Endothelial cell (in vitro differentiated cells): ENCODE results near the gene WDR7. TPM values are rescaled to one million over a fixed set of nuclear protein-coding genes. Genes with fewer than 3 reads are reported as not detected.
A peak's percentile ranks its signal among the peaks of the same experiment; 100 is the strongest.

Experiments
- DNase-seq: peaks from one replicate; pipeline ENCODE4 v3.0.0; 2021; ENCODE audit warnings: low spot score
- H3K27ac Mint-ChIP-seq: one replicate; pipeline ENCODE4 v1.8.0; 2021; ENCODE audit warnings: mixed read lengths, inconsistent platforms; ENCODE audit not compliant: unreplicated experiment
- H3K27me3 Mint-ChIP-seq: one replicate; pipeline ENCODE4 v1.8.0; 2021; ENCODE audit warnings: mild to moderate bottlenecking, moderate library complexity, mixed read lengths, inconsistent platforms; ENCODE audit not compliant: unreplicated experiment
- H3K36me3 Mint-ChIP-seq: one replicate; pipeline ENCODE4 v1.8.0; 2021; ENCODE audit warnings: mild to moderate bottlenecking, low read depth, mixed read lengths, inconsistent platforms; ENCODE audit not compliant: unreplicated experiment
- H3K4me1 Mint-ChIP-seq: one replicate; pipeline ENCODE4 v1.8.0; 2021; ENCODE audit warnings: mild to moderate bottlenecking, mixed read lengths, inconsistent platforms; ENCODE audit not compliant: unreplicated experiment
- H3K4me3 Mint-ChIP-seq: one replicate; pipeline ENCODE4 v1.8.0; 2021; ENCODE audit warnings: mild to moderate bottlenecking, mixed read lengths, inconsistent platforms; ENCODE audit not compliant: unreplicated experiment
- H3K9me3 Mint-ChIP-seq: one replicate; pipeline ENCODE4 v1.8.0; 2021; ENCODE audit warnings: mixed read lengths, inconsistent platforms; ENCODE audit not compliant: unreplicated experiment
- total RNA-seq: library from RNA; stranded (reverse); fragmentation: NEBNext Ultra II Directional; extraction: Animal tissue kit (Norgen Biotek cat#: 25700); gene quantifications from one replicate; pipeline ENCODE4 v1.2.1, GENCODE V29; 2021; ENCODE audit not compliant: unreplicated experiment
- TF ChIP-seq, protein P1 (sequence below): fragments of 200-600 bp; sonication (generic); IDR thresholded peaks from one replicate; pipeline ENCODE4 v1.5.0; 2021; ENCODE audit warnings: antibody characterized with exemption; ENCODE audit not compliant: unreplicated experiment

Gene WDR7
- total RNA-seq, 1 donor from 2014 or later: 42.0 TPM

DNA sequence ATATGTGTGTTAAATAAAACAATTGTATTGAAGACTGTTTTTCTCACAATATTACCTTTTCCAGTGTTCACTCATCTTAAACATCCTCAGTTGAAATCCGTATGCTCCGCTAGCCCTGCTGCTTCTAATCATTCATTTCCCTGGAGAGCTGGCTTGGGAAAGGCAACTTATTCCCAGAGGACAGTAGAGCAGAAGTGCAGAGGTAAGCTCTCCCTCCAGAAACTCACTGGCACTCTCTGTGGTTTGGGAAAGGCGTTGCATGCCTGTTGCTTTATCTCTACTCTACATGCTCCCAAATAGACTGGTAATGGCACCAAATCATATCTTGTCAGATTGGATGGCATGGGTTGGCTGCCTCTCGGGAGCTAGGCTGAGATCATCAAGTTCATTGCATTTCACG, 378.6 kb downstream of the WDR7 start:
- TF ChIP-seq, protein P1, sequence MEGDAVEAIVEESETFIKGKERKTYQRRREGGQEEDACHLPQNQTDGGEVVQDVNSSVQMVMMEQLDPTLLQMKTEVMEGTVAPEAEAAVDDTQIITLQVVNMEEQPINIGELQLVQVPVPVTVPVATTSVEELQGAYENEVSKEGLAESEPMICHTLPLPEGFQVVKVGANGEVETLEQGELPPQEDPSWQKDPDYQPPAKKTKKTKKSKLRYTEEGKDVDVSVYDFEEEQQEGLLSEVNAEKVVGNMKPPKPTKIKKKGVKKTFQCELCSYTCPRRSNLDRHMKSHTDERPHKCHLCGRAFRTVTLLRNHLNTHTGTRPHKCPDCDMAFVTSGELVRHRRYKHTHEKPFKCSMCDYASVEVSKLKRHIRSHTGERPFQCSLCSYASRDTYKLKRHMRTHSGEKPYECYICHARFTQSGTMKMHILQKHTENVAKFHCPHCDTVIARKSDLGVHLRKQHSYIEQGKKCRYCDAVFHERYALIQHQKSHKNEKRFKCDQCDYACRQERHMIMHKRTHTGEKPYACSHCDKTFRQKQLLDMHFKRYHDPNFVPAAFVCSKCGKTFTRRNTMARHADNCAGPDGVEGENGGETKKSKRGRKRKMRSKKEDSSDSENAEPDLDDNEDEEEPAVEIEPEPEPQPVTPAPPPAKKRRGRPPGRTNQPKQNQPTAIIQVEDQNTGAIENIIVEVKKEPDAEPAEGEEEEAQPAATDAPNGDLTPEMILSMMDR: peak; percentile 11
- Mint-ChIP-seq H3K4me1 (peaks cover 4% of the 10 kb centered on the region), H3K9me3 (no peaks in the 10 kb centered on the region), H3K27ac (no peak overlapping the region), H3K36me3 (peaks cover 7% of the 10 kb centered on the region), H3K27me3 (peaks cover 4% of the 10 kb centered on the region), H3K4me3 (no peak overlapping the region)
- no peak for DNase-seq

DNA sequence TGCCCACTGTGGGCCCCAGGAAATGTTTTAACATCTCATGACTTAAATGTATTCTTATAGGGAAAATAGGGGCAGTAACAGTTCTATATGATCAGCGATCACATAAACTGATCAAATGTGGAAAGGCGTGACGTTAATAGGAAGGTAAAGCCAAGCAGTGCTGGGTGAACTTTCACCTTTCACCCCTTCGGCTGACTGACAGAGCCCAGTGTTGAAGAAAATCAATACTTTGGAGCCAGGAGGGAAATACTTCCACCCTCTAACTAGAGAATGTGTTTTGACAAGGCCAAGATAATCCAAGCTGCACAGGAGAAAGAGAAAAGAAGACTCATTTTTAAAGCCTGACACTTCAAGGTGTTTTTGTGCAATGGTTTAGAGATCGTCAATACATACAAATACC, 379.3 kb downstream of the WDR7 start:
- peaks cover 4% of the 10 kb centered on the region for H3K27me3 Mint-ChIP-seq
- peaks cover 10% of the 10 kb centered on the region for H3K36me3 Mint-ChIP-seq
- peaks cover 4% of the 10 kb centered on the region for H3K4me1 Mint-ChIP-seq
- H3K27ac Mint-ChIP-seq: no peak overlapping the region
- TF ChIP-seq, protein P1: no peak
- H3K9me3 Mint-ChIP-seq: no peaks in the 10 kb centered on the region
- H3K4me3 Mint-ChIP-seq: no peak overlapping the region
- no peak for DNase-seq

DNA sequence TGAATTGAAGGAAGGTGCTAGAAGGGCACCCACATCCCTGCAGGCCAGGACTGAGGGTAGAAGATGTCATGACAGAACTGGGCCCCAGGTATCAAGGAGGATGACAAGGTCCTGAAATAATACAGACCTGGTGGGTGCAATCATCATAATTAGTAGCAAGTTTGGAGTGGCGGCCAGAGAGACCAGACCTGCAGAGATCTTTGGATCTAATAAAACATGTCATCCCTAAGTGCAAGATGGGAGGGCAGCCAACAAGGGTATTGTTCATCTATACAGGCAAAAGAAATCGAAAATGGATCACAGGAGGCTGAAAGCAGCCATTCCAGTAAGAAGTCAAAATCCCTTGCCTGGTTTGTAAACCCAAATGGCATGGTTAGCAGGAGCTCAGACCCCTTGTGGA, 384.4 kb downstream of the WDR7 start:
- Mint-ChIP-seq H3K27me3 (peaks cover 7% of the 10 kb centered on the region), H3K4me1 (peaks cover 19% of the 10 kb centered on the region), H3K4me3 (no peak overlapping the region), H3K9me3 (no peaks in the 10 kb centered on the region), H3K36me3 (peaks cover 4% of the 10 kb centered on the region), H3K27ac (no peak overlapping the region)
- no peak for DNase-seq
- TF ChIP-seq, protein P1: no peak

DNA sequence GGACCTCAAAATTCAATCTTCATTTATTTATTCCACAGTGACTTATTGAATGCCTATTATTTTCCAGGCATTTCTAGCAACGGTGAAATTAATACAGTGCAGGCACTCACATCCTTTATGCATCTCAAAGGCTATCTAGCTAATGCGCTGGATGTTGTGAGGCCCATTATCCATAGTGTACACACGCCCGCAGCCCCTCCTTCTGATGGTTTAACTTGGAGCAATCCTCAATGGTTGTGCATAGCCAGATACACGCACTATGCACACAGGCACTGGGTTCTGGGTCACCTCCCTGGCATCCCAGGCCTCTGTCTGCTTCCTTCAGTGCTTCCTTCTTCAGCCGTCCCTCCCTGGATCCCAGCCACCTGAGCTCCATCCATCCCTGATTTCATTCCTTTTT, 387.2 kb downstream of the WDR7 start:
- H3K36me3 Mint-ChIP-seq: peaks cover 4% of the 10 kb centered on the region
- H3K9me3 Mint-ChIP-seq: no peaks in the 10 kb centered on the region
- no peak for DNase-seq
- H3K4me1 Mint-ChIP-seq: peaks cover 15% of the 10 kb centered on the region
- H3K27ac Mint-ChIP-seq: no peak overlapping the region
- TF ChIP-seq, protein P1: no peak
- peaks cover 9% of the 10 kb centered on the region for H3K27me3 Mint-ChIP-seq
- H3K4me3 Mint-ChIP-seq: no peak overlapping the region

DNA sequence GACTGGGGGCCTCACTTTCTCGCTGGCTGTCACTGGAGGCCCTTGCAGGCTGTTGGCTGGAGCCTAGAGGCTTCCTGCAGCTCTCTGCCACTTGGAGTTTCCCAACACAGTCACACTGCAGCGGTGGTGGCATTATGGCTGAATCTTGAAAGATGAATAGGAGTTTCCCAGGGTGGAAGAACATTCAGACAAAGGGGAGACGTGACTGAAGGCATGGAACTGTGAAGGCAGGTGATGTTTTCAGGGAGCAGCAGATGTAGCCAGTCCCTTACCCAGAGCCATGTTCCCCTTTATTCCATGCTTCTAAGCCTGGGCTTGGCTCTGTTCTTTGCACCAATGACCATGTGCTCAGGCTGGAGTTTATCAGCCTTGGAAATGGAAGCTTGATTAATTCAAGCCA, 389.0 kb downstream of the WDR7 start:
- no peak overlapping the region for H3K4me3 Mint-ChIP-seq
- TF ChIP-seq, protein P1: no peak
- DNase-seq: no peak
- H3K4me1 Mint-ChIP-seq: peaks cover 15% of the 10 kb centered on the region
- H3K27me3 Mint-ChIP-seq: peaks cover 8% of the 10 kb centered on the region
- peaks cover 3% of the 10 kb centered on the region for H3K36me3 Mint-ChIP-seq
- no peak overlapping the region for H3K27ac Mint-ChIP-seq
- H3K9me3 Mint-ChIP-seq: no peaks in the 10 kb centered on the region
